OCI-LY1 (cell line): Measurements from ENCODE around the gene CEP76.

Experiments
- H2AFZ ChIP-seq: fragments of 200-600 bp; sonication (generic), shearing (Covaris generic); 2 replicates; pipeline ENCODE4 v1.6.0; 2014; ENCODE audit warnings: antibody characterized with exemption, mild to moderate bottlenecking, low read length
- H3F3A ChIP-seq: fragments of 200-600 bp; sonication (generic), shearing (Covaris generic); 2 replicates; pipeline ENCODE4 v1.6.0; 2014; ENCODE audit warnings: mild to moderate bottlenecking, antibody characterized with exemption, low read length, moderate library complexity; ENCODE audit not compliant: insufficient read depth
- H3K27ac ChIP-seq: fragments of 200-600 bp; sonication (generic); 2 replicates; pipeline ENCODE4 v1.5.1; 2014; ENCODE audit warnings: low read length, mixed run types, mild to moderate bottlenecking, low read depth; ENCODE audit not compliant: poor library complexity, severe bottlenecking
- H3K27me3 ChIP-seq: fragments of 200-600 bp; sonication (generic); 2 replicates; pipeline ENCODE4 v1.6.0; 2014; ENCODE audit warnings: antibody characterized with exemption, mild to moderate bottlenecking, low read length, moderate library complexity; ENCODE audit not compliant: insufficient read depth
- H3K36me3 ChIP-seq: fragments of 200-600 bp; sonication (generic); 2 replicates; pipeline ENCODE4 v1.6.1; 2014; ENCODE audit warnings: mild to moderate bottlenecking, antibody characterized with exemption, low read length, moderate library complexity, mixed read lengths; ENCODE audit not compliant: insufficient read depth
- H3K4me1 ChIP-seq: fragments of 200-600 bp; sonication (generic); 2 replicates; pipeline ENCODE4 v1.5.1; 2014; ENCODE audit warnings: mild to moderate bottlenecking, low read length, moderate library complexity; ENCODE audit not compliant: insufficient read depth, severe bottlenecking
- H3K4me2 ChIP-seq: fragments of 200-600 bp; sonication (generic), shearing (Covaris generic); 2 replicates; pipeline ENCODE4 v1.6.1; 2014; ENCODE audit warnings: low read length
- H3K4me3 ChIP-seq: fragments of 200-600 bp; sonication (generic); 2 replicates; pipeline ENCODE4 v1.5.1; 2014; ENCODE audit warnings: low read length, low read depth, mild to moderate bottlenecking, mixed read lengths; ENCODE audit not compliant: poor library complexity, severe bottlenecking
- H3K79me2 ChIP-seq: fragments of 200-600 bp; shearing (Covaris generic); 2 replicates; pipeline ENCODE4 v1.6.1; 2016; ENCODE audit warnings: mixed run types, low read length, mixed read lengths; ENCODE audit not compliant: insufficient read depth
- H3K9ac ChIP-seq: fragments of 200-600 bp; sonication (generic), shearing (Covaris generic); 2 replicates; pipeline ENCODE4 v1.6.1; 2014; ENCODE audit warnings: mild to moderate bottlenecking, low read length, mixed read lengths
- H3K9me2 ChIP-seq: fragments of 200-600 bp; sonication (generic), shearing (Covaris generic); 2 replicates; pipeline ENCODE4 v1.6.1; 2014; ENCODE audit warnings: low read depth, mild to moderate bottlenecking, low read length, mixed read lengths
- H3K9me3 ChIP-seq: fragments of 200-600 bp; shearing (Covaris generic); 2 replicates; pipeline ENCODE4 v1.6.1; 2014; ENCODE audit warnings: low read length, mixed read lengths
- H4K20me1 ChIP-seq: fragments of 200-600 bp; sonication (generic), shearing (Covaris generic); 2 replicates; pipeline ENCODE4 v1.6.0; 2016; ENCODE audit warnings: mild to moderate bottlenecking, low read length; ENCODE audit not compliant: insufficient read depth
- EZH2 ChIP-seq: fragments of 200-600 bp; sonication (generic), shearing (Covaris generic); IDR thresholded peaks from 2 replicates; pipeline ENCODE4 v1.8.0; 2017; ENCODE audit warnings: borderline replicate concordance, mixed run types, mild to moderate bottlenecking, antibody characterized with exemption, low read length, moderate library complexity, mixed read lengths
- TF ChIP-seq, protein P1 (sequence below): fragments of 200-600 bp; sonication (generic), shearing (Covaris generic); IDR thresholded peaks from 2 replicates; pipeline ENCODE4 v1.5.1; 2017; ENCODE audit warnings: mild to moderate bottlenecking, antibody characterized with exemption, low read length, moderate library complexity, mixed read lengths

CEP76 gene

DNA sequence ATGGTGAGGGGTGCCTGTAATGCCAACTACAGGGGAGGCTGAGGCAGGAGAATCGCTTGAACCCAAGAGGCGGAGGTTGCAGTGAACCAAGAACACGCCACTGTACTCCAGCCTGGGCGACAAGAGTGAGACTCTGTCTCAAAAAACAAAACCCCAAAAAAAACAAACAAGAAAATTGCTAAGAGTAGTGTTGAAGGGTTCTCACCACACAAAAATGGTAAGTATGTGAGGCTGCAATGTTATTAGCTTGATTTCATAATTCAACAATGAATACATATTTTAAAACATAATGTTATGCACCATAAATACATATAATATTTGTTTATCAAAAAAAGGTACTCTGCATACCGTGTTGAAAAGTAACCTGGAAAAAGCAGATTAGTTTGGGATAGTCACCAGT lies 46.1 kb upstream of the CEP76 start:
- no peak for TF ChIP-seq EZH2
- TF ChIP-seq, protein P1, sequence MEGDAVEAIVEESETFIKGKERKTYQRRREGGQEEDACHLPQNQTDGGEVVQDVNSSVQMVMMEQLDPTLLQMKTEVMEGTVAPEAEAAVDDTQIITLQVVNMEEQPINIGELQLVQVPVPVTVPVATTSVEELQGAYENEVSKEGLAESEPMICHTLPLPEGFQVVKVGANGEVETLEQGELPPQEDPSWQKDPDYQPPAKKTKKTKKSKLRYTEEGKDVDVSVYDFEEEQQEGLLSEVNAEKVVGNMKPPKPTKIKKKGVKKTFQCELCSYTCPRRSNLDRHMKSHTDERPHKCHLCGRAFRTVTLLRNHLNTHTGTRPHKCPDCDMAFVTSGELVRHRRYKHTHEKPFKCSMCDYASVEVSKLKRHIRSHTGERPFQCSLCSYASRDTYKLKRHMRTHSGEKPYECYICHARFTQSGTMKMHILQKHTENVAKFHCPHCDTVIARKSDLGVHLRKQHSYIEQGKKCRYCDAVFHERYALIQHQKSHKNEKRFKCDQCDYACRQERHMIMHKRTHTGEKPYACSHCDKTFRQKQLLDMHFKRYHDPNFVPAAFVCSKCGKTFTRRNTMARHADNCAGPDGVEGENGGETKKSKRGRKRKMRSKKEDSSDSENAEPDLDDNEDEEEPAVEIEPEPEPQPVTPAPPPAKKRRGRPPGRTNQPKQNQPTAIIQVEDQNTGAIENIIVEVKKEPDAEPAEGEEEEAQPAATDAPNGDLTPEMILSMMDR, result no peak
- H3K4me3 ChIP-seq, result no peak overlapping the region
- H3K4me2 ChIP-seq, result no peak overlapping the region
- H4K20me1 ChIP-seq, result no peaks in the 10 kb centered on the region
- no peak overlapping the region for H3K27ac ChIP-seq
- H2AFZ ChIP-seq, result no peak overlapping the region
- no peaks in the 10 kb centered on the region for H3K9me3 ChIP-seq
- H3F3A ChIP-seq, result no peaks in the 10 kb centered on the region
- H3K36me3 ChIP-seq, result no peaks in the 10 kb centered on the region
- H3K9me2 ChIP-seq, result no peaks in the 10 kb centered on the region
- no peak overlapping the region for H3K9ac ChIP-seq
- H3K27me3 ChIP-seq, result 0 out of 2 replicates have a peak, but pooled peaks cover 8% of the 10 kb centered on the region
- peaks cover 34% of the 10 kb centered on the region for H3K4me1 ChIP-seq
- no peaks in the 10 kb centered on the region for H3K79me2 ChIP-seq

DNA sequence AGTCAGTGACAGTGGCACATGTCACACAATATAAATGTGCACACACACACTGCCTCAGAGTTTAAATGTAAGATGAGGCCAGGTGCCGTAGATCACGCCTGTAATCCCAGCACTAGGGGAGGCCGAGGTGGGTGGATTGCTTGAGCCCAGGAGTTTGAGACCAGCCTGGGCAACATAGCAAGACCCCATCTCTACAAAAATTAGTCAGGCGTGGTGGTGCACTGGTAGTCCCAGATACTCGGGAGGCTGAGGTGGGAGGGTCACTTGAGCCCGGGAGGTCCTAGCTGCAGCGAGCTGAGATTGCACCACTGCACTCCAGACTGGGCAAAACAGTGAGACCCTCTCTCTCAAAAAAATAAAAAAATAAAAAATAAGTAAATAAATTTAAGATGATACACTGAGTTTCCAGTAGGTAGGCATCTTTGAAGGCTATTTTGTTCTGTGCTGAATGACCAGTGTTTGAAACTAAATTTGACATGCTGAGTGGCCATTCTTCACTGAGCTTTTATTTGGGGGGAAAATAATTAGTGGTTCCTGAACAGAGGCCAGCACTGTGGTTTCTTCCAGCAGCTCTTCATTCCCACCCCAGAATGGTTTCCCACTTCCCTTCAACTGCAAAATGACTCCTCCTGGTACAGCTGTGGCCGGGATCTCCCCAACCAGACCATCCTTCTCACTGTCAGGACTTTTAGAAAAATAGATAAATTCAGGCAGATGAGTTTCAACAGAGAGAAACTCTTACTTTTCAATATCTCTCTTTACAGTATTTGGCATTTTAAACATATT lies 45.2 kb upstream of the CEP76 start:
- peaks cover 34% of the 10 kb centered on the region for H3K4me1 ChIP-seq

DNA sequence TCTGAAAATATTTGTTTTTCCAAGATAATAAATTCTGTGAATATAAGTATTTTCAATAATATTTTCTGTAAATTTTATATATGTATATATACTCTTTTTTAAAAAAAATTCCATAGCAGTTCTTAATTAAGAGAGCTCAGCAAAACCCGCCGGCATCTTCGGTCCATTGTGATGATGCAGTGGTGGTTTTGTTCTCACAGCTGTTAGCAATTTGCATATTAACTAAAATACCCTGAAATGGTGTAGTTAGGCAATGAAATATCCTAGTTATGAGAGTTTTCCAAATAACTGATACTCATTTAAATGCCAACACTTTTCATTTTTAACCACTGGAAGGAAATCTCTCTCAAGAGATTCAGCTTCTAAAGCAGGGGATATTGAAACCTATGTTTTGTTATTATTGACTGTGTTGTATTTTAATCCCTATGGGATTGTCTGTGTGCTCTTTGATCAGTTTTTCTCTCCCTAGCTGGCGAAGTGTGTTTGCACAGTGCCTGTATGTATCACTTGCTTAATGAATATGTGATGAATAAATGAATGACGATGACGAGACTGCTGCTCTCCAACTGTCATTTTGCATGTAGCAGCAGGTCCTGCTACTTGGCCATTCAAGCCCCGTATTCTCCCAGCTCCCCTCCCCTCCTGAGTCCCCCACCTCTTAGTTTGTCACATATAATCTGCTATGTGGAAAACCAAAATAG lies 42.7 kb upstream of the CEP76 start:
- no peak for TF ChIP-seq EZH2
- TF ChIP-seq, protein P1, result no peak
- Histone ChIP-seq H3K27me3 (0 out of 2 replicates have a peak, but pooled peaks cover 8% of the 10 kb centered on the region), H3K4me1 (peaks cover 24% of the 10 kb centered on the region), H3K4me2 (peak overlapping the region; percentile 1; the same call in 1 of the 2 replicates), H3K27ac (peak overlapping the region; percentile 13), H3F3A (no peaks in the 10 kb centered on the region), H3K9me3 (no peaks in the 10 kb centered on the region), H3K36me3 (no peaks in the 10 kb centered on the region), H3K4me3 (no peak overlapping the region), H3K79me2 (no peaks in the 10 kb centered on the region), H3K9me2 (no peaks in the 10 kb centered on the region), H4K20me1 (no peaks in the 10 kb centered on the region), H3K9ac (no peak overlapping the region), H2AFZ (no peak overlapping the region)

More for the DNA sequence above, 45.2 kb upstream of the CEP76 start:
- Histone ChIP-seq H3F3A (no peaks in the 10 kb centered on the region), H3K4me3 (no peak overlapping the region), H2AFZ (no peak overlapping the region), H3K4me2 (no peak overlapping the region), H3K9me2 (no peaks in the 10 kb centered on the region), H3K36me3 (no peaks in the 10 kb centered on the region), H4K20me1 (no peaks in the 10 kb centered on the region), H3K9ac (no peak overlapping the region), H3K27me3 (0 out of 2 replicates have a peak, but pooled peaks cover 8% of the 10 kb centered on the region), H3K9me3 (no peaks in the 10 kb centered on the region), H3K27ac (no peak overlapping the region), H3K79me2 (no peaks in the 10 kb centered on the region)
- TF ChIP-seq EZH2, result no peak
- TF ChIP-seq, protein P1, result no peak
